Endothelial cell of umbilical vein (primary cell): Measurements from ENCODE around the gene DIPK1A. TPM values are rescaled to one million over a fixed set of nuclear protein-coding genes. Genes with fewer than 3 reads are reported as not detected.

Experiments used
- BruUV-seq: library from RNA; stranded (reverse); fragments of 400-500 nt; replicated peaks from 2 replicates; lab custom pipeline; 2021; lab: Mats Ljungman, UMichigan
- CTCF ChIA-PET: fragments of 300-600, 350-600 bp; sonication (Branson Sonifier 250); formaldehyde crosslinking; loops from one replicate; lab custom pipeline; 2021; ENCODE audit warnings: antibody characterized with exemption, inconsistent platforms; lab: Charles Lee
- POLR2A ChIA-PET: fragments of 300-600, 350-600 bp; sonication (Branson Sonifier 250); formaldehyde crosslinking; loops from one replicate; lab custom pipeline; 2021; ENCODE audit warnings: antibody characterized with exemption, inconsistent platforms; lab: Charles Lee
- DNase-seq: peaks from one replicate; pipeline ENCODE4 v3.0.0-alpha.2; 2011; ENCODE audit warnings: low read depth, low spot score
- FAIRE-seq: peaks from 2 replicates; lab custom pipeline; 2011; peaks lifted over from hg19 to GRCh38; lab: Jason Lieb, UNC
- H2AFZ ChIP-seq: 2 replicates; pipeline ENCODE4 v1.6.0; 2012; ENCODE audit warnings: low read depth, low read length, control low read depth, inconsistent platforms
- H3K27ac ChIP-seq: 2 replicates; pipeline ENCODE4 v1.5.1; 2011; ENCODE audit warnings: low read depth, mild to moderate bottlenecking, control low read depth, low read length, moderate library complexity; ENCODE audit not compliant: insufficient read depth
- H3K27me3 ChIP-seq, 2 experiments: 2 replicates each; pipeline versions ENCODE4 v1.6.0 to v1.6.1; 2011; ENCODE audit warnings: low read length in 2 of 2, mixed read lengths in 1 of 2; ENCODE audit not compliant: control insufficient read depth in 2 of 2, insufficient read depth in 2 of 2
- H3K36me3 ChIP-seq, 2 experiments: 2 replicates in 1 of 2; 3 replicates in 1 of 2; pipeline ENCODE4 v1.5.1; 2011; ENCODE audit warnings: low read length in 2 of 2, mild to moderate bottlenecking in 1 of 2, moderate library complexity in 1 of 2; ENCODE audit not compliant: control insufficient read depth in 2 of 2, insufficient read depth in 2 of 2; ENCODE audit errors: extremely low read depth in 1 of 2
- H3K4me1 ChIP-seq: 3 replicates; pipeline ENCODE4 v1.5.1; 2011; ENCODE audit warnings: mild to moderate bottlenecking, low read length; ENCODE audit not compliant: control insufficient read depth, insufficient read depth; ENCODE audit errors: extremely low read depth
- H3K4me2 ChIP-seq: 2 replicates; pipeline ENCODE4 v1.6.1; 2011; ENCODE audit warnings: low read length, control low read depth, mixed read lengths; ENCODE audit not compliant: insufficient read depth
- H3K4me3 ChIP-seq, 3 experiments: fragments of 200-600 bp in 1 of 3; sonication (generic), shearing (Covaris generic) in 1 of 3; replicated peaks in 1 of 3; 2 replicates each; pipeline ENCODE4 v1.5.1; 2011 to 2016; ENCODE audit warnings: control low read depth in 3 of 3, low read length in 3 of 3, mild to moderate bottlenecking in 2 of 3, inconsistent platforms in 1 of 3, low read depth in 1 of 3, moderate library complexity in 1 of 3; ENCODE audit not compliant: insufficient read depth in 1 of 3
- H3K79me2 ChIP-seq: 2 replicates; pipeline ENCODE4 v1.6.0; 2012; ENCODE audit warnings: low read length, inconsistent platforms; ENCODE audit not compliant: control insufficient read depth, insufficient read depth
- H3K9ac ChIP-seq: replicated peaks from 2 replicates; pipeline ENCODE3; 2011; ENCODE audit warnings: low read length, control low read depth; ENCODE audit not compliant: insufficient read depth; ENCODE audit errors: extremely low read depth
- H3K9me1 ChIP-seq: replicated peaks from 3 replicates; pipeline ENCODE4 v1.6.0; 2011; ENCODE audit warnings: mild to moderate bottlenecking, low read length; ENCODE audit not compliant: control insufficient read depth, insufficient read depth; ENCODE audit errors: extremely low read depth
- H3K9me3 ChIP-seq: replicated peaks from 2 replicates; pipeline ENCODE4 v1.5.1; 2012; ENCODE audit warnings: low read length, inconsistent platforms; ENCODE audit not compliant: control insufficient read depth, insufficient read depth
- H4K20me1 ChIP-seq: replicated peaks from 2 replicates; pipeline ENCODE3; 2011; ENCODE audit warnings: mild to moderate bottlenecking, low read length; ENCODE audit not compliant: control insufficient read depth, insufficient read depth; ENCODE audit errors: extremely low read depth
- EZH2 ChIP-seq: IDR thresholded peaks from 2 replicates; pipeline ENCODE4 v1.6.1; 2012; ENCODE audit warnings: borderline replicate concordance, low read depth, mild to moderate bottlenecking, moderate library complexity, low read length, inconsistent platforms; ENCODE audit not compliant: severe bottlenecking
- FOS ChIP-seq: IDR thresholded peaks from 2 replicates; pipeline ENCODE4 v1.6.1; 2011; ENCODE audit warnings: mild to moderate bottlenecking, low read length, moderate library complexity, borderline replicate concordance; ENCODE audit not compliant: insufficient read depth
- GATA2 ChIP-seq: IDR thresholded peaks from 2 replicates; pipeline ENCODE4 v1.7.0; 2011; ENCODE audit warnings: low read depth, mild to moderate bottlenecking, moderate library complexity, mixed read lengths, low read length; ENCODE audit not compliant: insufficient read length, insufficient read depth
- MYC ChIP-seq: IDR thresholded peaks from one replicate; pipeline ENCODE4 v1.6.1; 2011; ENCODE audit warnings: mild to moderate bottlenecking, low read depth, low read length
- POLR2AphosphoS5 ChIP-seq: IDR thresholded peaks from 2 replicates; pipeline ENCODE4 v1.6.1; 2012; ENCODE audit warnings: low read depth, mild to moderate bottlenecking, control low read depth, low read length, moderate library complexity; ENCODE audit not compliant: insufficient read depth
- dilution Hi-C: fragments of 300-500 bp; cut with MboI; formaldehyde crosslinking; loops from one replicate; pipeline ENCODE4 v1.15.0; 2019; ENCODE audit warnings: low sequenced_read_pairs; ENCODE audit not compliant: extremely low pct_ligation_motif_present
- intact Hi-C: fragments of 100-400 bp; cut with micrococcal nuclease; formaldehyde crosslinking; loops from one replicate; pipeline ENCODE4 v1.10.0; 2022
- polyA plus RNA-seq, 4 experiments: library from polyadenylated mRNA; depleted of rRNA in 3 of 4; stranded (reverse) in 3 of 4; unstranded in 1 of 4; fragments of >200 nt; gene quantifications; 2 replicates each; pipeline versions ENCODE4 v1.2.1 to v1.2.3, GENCODE V29; 2011 to 2012; ENCODE audit warnings: missing spikeins in 1 of 4
- total RNA-seq: library from RNA; stranded (reverse); gene quantifications from 2 replicates; pipeline ENCODE4 v1.2.3, GENCODE V29; 2021
- TF ChIP-seq, protein P1 (sequence below): IDR thresholded peaks from 2 replicates; pipeline ENCODE4 v1.6.1; 2011; ENCODE audit not compliant: insufficient read depth, insufficient read length
- TF ChIP-seq, protein P2 (sequence below), 2 donors: IDR thresholded peaks; 1 replicate in 1 of 2; 2 replicates in 1 of 2; pipeline ENCODE4 v1.5.1; 2011; ENCODE audit warnings: low read length in 2 of 2, mild to moderate bottlenecking in 2 of 2, moderate library complexity in 2 of 2, control low read depth in 1 of 2, inconsistent platforms in 1 of 2, low read depth in 1 of 2; ENCODE audit not compliant: insufficient read depth in 1 of 2; ENCODE audit errors: extremely low read depth in 1 of 2

The DIPK1A gene
- total and polyA plus RNA-seq, 2 donors (not counting 3 experiments of a cell fraction or from before 2014, with no cell fraction given): 0.25 to 0.93 TPM

DNA sequence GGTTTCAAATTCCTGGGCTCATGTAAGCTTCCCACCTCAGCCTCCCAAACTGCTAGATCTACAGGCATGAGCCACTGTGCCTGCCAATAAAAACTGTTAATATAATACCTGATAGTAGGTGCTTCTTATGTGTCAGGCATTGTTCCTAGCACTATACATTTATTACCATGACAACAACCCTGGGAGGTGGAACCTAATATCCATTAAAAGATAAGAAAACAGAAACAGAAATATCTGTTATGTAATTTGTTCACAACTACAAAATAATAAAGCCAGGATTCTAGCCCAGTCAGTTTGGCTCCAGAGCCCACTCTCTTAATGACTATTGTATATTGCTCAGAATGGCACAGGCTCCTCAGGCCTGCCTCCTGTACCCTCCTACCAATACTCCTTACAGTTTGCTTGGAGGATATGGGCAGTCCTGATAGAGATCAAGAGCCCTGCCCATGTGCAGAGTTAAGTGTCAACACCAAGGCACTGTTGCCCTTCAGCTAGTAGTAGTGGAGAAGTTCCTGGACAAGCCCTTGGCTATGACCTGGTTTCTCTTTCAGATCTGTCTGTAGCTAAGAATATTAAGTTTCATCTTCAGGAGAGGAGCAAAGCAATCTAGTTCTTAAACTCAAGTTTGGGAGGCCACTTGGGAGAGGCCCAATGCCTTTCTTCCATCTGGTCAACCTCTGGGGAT, 107.0 kb downstream of the DIPK1A start:
- H3K4me1 ChIP-seq: no peaks in the 10 kb centered on the region
- ChIA-PET CTCF (interaction anchor here (1.7 to 11.4 kb wide), 2 partner anchors 23 to 139 kb away, joined by 4 to 257 read pairs; partner anchors contain the start of gene RPL5), POLR2A (no interaction called here)
- H2AFZ ChIP-seq: no peak overlapping the region
- H3K27ac ChIP-seq: no peak overlapping the region
- dilution Hi-C loops (no loop called here), intact Hi-C loops (no loop called here)
- H3K4me2 ChIP-seq: no peak overlapping the region
- H3K36me3 ChIP-seq: no peaks in the 10 kb centered on the region
- TF ChIP-seq, protein P1, sequence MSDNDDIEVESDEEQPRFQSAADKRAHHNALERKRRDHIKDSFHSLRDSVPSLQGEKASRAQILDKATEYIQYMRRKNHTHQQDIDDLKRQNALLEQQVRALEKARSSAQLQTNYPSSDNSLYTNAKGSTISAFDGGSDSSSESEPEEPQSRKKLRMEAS: no peak
- TF ChIP-seq EZH2 (no peak), POLR2AphosphoS5 (no peak), FOS (no peak), MYC (no peak), GATA2 (no peak)
- TF ChIP-seq, protein P2, sequence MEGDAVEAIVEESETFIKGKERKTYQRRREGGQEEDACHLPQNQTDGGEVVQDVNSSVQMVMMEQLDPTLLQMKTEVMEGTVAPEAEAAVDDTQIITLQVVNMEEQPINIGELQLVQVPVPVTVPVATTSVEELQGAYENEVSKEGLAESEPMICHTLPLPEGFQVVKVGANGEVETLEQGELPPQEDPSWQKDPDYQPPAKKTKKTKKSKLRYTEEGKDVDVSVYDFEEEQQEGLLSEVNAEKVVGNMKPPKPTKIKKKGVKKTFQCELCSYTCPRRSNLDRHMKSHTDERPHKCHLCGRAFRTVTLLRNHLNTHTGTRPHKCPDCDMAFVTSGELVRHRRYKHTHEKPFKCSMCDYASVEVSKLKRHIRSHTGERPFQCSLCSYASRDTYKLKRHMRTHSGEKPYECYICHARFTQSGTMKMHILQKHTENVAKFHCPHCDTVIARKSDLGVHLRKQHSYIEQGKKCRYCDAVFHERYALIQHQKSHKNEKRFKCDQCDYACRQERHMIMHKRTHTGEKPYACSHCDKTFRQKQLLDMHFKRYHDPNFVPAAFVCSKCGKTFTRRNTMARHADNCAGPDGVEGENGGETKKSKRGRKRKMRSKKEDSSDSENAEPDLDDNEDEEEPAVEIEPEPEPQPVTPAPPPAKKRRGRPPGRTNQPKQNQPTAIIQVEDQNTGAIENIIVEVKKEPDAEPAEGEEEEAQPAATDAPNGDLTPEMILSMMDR (IDR thresholded peaks at IDR 0.05; ENCODE audit: extremely low read depth in 1 of 2, insufficient read depth in 1 of 2, low read depth in 1 of 2, low read length in 2 of 2): no peak
- H3K9ac ChIP-seq: no peak overlapping the region
- BruUV-seq: no TSS peak
- H3K79me2 ChIP-seq: no peaks in the 10 kb centered on the region
- H4K20me1 ChIP-seq: no peaks in the 10 kb centered on the region
- no peaks in the 10 kb centered on the region for H3K9me1 ChIP-seq
- no peaks in the 10 kb centered on the region for H3K9me3 ChIP-seq
- H3K27me3 ChIP-seq: peaks cover 2 to 6% of the 10 kb centered on the region in 2 experiments
- no peak overlapping the region for H3K4me3 ChIP-seq
- FAIRE-seq (no peak), DNase-seq (no peak)
